Limb (tissue), 2 donors: ENCODE results near the gene SLC35F6.

Source experiments
- DNase-seq, 2 donors: peaks; one replicate each; pipeline ENCODE4 v3.0.0-alpha.2; 2016; ENCODE audit errors: extremely low spot score in 2 of 2

The SLC35F6 gene

GRCh38 chr2:26818255-26818654 lies 54.2 kb downstream of the SLC35F6 start:
- DNase-seq = no peak

DNA sequence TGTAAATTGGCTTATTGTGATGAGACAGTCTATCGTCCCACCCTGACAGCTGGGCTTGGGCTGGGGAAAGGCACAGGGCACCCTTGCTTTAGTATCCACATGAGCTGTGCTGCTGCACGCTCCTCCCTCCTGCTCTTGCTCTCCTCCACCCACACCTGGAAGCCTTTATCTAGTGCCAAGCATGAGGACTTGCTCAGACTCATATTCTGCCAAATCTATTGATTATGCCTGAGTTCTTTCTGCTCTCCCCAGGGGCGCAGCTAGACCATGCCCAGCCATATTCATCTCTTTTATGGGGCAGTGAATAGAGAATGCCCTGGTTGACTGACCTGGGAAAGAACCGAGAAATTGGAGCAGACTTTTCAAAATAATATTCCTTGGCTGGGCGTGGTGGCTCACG lies 54.9 kb downstream of the SLC35F6 start:
- no peak for DNase-seq

DNA sequence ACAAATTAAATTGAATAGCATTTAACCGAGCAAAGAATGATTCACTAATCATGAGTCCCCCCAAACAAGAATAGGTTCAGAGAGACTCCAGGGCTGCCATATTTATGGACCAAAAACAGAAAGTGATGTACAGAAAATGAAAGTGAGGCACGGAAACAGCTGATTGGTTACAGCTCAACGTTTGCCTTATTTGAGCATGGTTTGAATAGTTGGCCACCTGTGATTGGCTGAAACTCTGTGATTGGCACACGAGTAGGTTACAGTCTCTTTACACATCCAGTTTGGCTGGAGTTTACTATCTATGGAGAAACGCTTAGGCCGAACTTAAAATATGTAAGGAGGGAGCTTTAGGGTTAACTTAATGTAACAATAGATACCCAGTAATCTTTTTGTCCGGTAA lies 56.8 kb downstream of the SLC35F6 start:
- DNase-seq = no peak

DNA sequence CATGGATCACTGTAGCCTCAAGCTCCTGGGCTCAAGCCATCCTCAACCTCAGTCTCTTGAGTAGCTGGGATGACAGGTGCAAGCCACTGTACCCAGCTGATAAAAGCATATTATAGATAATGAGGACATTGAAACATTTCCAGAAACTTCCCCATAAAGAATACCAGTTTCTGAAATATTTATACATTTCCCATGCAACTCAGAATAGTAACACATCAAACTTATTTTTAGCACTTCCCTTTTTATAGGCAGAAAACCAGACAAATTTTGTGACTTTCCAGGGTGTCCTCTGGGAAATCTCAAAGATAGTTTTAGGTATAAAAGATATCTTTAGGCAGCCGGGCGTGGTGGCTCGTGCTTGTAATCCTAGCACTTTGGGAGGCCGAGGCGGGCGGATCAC lies 58.8 kb downstream of the SLC35F6 start:
- DNase-seq = no peak
